GM19099 (cell line): ENCODE measurements around the gene EPDR1.

ENCODE experiments used
- POLR2A ChIP-seq: IDR thresholded peaks from 3 replicates; pipeline ENCODE4 v1.6.1; 2011; ENCODE audit warnings: low read depth; ENCODE audit not compliant: insufficient read length; ENCODE audit errors: extremely low read depth

EPDR1 gene

DNA sequence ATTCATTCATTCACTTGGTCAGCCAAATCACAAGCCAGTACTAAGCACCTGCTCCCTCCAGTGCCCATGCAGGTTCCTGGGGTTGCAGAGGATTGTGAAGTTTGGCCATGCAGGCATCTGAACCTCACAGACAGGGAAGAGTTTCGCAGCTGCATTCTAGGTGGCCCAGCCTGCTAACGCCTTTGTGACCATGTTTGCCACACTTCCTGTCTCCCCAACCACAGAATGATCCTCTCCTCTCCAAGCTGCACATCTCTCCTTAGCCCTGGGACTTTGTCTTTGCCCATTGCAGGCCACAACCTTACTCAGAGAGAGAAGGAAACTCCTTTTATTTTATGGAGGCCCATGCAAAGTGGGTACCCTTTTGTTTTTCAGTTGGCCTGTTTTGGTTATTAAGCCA, 31.8 kb downstream of the EPDR1 start:
- no peak for TF ChIP-seq POLR2A

DNA sequence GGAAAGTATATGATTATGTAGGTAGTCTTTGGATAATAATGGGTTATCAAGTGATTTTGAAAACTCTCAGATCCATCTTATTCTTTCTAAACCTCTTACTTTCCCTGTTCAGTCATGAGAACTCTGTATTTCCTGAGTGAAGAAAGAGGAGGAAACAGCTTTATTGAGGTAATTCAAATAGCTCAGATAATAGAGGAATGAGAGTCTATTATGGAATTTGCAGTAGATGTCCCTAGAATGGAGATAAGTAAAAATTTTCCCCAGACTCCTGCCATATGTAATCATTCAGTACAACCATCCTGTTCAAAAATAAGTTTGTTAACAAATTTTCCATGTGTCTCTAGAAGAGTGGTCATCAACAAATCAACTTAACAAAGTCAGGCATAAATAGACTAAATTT, 36.4 kb downstream of the EPDR1 start:
- no peak for TF ChIP-seq POLR2A

DNA sequence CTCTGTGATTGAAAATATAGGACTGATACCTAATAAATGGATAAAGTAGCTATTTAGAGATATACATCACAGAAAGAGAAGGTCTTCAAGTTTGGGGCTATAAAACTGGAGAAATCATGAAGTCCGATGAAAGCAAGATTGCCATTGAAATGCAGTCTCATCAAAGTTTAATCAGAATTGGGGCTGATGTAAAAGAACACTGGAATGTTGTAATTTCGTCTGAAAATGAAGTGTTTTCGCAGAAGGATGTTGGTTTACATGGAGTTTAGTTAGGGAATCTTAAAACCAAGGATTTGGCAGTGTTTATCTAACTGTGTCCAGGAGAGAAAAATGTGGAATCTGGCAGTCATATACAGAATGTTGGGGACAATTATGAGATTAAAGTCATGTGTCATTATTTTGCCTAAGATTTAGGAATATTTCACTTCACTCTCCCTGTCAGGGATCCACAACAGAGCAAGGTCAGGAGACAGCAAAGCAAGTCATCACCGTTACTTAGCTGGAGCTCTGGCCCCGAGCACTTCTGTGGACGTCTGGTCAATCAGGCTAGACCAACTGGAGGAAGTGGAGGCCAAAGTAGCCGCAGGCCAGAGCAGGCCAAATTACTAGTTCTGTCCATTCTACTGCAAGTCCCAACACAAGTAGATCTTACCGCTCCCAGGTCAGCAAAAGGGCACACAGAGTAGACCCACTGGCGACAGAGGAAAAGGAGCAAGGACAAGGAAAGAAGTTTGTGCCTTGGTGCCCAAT, 37.0 kb downstream of the EPDR1 start:
- no peak for TF ChIP-seq POLR2A

DNA sequence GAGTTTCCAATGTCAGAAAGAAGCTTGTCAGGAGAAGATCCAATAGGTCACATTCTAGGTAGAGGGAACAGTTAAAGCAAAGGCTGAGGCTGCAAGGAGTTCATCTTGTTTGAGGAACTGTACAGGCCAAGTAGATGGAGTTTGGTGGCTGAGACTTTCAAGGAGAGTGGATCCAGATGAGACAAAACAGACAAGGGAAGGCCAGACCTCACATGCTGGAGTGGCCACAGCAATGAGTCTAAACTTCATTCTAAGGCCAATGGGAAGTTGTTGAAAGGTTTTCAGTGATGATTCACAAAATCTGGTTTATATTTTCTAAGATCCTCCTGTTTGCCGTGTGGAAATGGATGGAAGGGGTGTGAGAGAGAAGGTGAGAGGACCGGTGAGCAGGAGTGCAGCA, 40.0 kb downstream of the EPDR1 start:
- TF ChIP-seq POLR2A = no peak

DNA sequence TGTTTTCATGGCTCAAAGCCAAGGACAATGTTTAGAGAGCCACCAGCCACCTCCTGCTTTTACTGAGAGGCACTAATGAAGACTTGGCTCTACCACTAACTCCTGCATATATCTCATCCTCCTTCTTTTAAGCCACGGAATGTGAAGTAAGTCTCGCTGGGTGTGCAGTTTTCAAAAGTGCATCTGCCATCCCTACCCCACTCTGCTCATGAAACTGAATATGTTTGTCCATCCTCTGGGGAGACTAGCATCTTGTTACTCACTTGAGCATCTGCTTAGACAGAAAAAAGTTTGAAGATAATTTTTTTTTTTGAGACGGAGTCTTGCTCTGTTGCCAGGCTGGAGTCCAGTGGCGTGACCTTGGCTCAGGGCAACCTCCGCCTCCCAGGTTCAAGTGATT, 40.8 kb downstream of the EPDR1 start:
- TF ChIP-seq POLR2A = no peak

DNA sequence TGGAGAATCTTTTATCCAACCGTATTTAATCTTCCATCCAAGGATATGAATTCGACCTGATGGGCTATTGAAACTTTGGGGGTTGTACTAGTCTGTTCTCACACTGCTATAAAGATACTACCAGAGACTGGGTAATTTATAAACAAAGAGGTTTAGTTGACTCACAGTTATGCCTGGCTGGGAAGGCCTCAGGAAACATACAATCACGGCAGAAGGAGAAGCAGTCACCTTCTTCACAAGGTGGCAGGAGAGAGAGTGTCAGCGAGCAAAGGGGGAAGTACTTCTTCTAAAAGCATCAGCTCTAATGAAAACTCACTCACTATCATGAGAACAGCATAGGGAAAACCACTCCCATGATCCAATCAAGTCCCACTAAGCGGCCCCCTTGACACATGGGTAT, 43.8 kb downstream of the EPDR1 start:
- no peak for TF ChIP-seq POLR2A

DNA sequence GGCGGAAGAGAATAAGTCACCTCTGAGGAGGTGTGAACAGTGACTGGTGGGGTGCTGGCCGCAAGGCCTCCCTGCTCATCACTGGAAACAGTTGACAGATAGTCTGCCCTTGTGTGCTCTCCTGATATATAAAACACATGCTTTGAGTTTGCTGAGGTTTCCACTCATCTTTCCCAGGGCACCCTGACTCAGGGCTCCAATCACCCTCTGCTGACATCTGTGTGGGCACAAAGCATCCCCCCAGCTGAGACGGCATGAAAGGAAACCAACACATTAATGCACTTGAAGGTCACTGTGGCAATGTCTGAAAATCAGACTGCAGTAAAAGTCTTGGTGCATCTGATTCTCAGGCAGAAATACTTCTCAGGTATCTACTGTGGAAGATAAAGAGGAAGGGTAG, 49.8 kb downstream of the EPDR1 start:
- TF ChIP-seq POLR2A = no peak

DNA sequence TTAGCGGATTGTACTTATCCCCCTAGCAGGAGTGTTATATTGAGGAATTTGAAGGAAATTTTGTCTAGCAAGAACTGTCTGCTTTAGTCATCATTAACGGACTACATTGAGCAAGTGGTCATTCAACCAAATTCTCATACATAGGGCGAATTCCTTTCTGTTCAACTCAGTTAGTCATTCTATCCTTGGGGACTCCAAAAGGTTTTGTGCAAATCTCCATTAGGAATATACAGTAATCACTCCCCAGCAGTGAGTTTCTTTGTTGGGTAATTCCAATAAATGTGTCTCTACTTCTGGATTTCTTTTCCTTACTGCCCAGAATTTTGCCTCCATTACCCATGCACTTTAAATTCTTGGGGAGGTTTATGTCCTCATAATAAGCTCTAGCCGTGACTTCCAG, 51.1 kb downstream of the EPDR1 start:
- no peak for TF ChIP-seq POLR2A

DNA sequence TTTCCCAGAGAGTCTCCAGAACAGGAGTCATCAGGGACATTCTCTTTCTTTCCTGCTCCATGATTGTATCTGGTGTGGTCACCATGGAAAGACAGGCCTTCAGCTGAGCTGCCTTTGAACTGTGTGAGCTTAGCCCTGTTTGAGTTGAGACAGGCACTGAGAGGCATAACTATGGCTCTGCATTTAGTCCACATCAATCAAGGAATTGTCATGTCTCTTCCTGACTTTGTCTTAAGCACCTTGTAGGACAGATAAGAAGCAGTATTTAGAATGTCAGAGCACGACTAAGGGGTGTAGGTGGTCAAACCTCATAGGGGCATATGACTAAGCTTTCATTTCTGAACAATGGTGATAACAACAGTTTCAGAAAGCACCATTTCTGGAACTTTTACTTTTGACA, 53.5 kb downstream of the EPDR1 start:
- TF ChIP-seq POLR2A = no peak

DNA sequence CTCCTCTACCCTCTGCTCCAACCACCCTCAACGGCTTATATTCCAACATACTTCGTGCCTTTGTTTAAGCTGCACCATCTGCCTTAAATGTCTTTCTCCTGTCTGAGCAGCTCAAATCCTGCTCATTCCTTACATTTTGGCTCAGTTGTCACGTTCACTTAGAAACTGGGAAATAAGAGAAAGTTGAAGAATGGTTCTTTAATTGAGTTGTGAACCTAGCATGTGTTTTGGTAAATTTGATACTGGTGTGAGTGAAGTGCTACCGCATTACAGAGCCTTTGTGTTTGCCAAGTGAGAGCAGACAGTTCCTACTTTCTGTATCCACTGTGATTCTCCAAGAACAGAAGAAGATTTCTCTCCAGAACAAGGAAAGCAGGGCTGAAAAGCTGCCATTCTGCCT, 54.3 kb downstream of the EPDR1 start:
- TF ChIP-seq POLR2A = no peak

DNA sequence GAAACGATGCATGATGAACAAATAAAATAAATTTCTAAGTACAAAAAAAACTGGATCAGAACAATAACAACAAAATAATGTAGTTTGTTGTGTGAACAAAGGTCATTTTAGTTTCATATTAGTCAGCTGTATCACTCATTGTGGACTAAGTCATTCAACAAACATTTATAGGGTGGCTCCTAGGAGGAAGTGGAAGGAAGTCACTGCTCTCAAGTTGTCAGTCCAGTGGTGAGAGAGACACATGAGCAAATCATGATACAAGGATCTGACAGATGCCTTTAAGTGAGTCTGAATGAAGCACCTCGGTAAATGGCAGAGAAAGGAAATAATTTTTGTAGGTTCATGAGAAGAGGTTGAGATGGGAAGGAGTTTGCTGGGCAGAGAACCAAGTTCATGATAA, 56.8 kb downstream of the EPDR1 start:
- TF ChIP-seq POLR2A = no peak

DNA sequence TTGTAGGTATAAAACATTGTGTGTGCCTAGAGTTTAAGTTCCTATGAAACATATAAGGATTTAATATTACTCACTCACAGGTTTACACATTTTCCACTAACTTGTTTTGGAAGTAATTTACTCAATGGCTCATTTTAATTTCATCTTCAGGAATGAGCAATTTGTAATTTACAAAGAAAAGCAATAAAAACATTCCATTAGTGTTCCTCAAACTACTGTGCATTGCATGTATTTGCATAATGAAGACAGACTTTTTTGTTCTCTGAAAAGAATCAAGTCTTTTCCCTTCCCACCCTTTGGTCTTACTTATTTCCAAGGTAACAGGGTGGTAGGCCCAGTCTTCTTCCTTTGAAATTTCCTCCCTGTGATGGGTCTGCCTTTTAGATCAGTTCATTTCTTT, 61.2 kb downstream of the EPDR1 start:
- no peak for TF ChIP-seq POLR2A

DNA sequence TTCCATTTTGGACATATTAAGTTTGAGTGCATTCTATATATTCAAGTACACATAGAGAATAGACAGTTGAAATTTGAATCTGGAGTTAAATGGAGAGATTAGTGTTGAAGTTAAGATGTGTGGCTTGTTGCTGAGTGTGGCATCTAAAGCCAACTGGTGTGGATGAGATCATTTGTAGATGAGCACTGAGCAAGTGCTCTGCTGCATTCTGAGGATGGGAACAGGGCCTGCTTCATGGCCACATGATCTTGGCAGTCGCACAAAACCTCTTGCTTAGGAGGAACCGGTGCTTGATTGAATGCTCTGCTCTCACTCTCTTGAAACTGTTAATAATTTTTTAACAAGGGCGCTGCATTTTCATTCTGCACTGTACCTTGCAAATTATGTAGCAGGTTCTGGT, 62.0 kb downstream of the EPDR1 start:
- no peak for TF ChIP-seq POLR2A

DNA sequence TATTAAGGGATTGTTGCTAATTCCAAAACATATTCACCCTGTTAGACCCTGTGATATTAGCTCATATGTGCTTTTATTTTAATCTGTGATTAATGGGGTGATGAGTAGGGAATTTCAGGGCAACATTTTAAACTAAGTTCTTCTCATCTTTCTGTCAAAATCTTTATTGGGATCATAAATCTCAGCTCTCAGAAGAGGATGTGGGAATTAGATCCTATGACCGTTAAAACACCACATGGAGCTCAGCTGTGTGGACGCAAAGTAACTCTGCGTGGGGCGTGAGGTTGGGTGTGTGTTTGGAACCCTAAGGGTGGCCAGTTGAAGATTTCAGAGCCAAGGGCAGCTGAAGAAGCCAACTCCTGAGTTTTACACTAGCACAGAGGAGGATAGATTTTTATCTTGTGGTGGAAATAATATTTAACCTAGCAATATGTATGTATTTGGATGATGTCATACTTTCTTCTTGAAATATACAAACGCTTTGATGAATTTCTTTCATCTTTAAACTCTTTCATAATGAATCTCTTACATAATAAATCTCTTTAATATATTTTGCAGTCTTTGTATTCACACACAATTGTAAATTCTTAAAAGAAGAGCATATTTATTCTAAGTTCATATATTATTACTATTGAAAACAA, 64.4 kb downstream of the EPDR1 start:
- TF ChIP-seq POLR2A = no peak

DNA sequence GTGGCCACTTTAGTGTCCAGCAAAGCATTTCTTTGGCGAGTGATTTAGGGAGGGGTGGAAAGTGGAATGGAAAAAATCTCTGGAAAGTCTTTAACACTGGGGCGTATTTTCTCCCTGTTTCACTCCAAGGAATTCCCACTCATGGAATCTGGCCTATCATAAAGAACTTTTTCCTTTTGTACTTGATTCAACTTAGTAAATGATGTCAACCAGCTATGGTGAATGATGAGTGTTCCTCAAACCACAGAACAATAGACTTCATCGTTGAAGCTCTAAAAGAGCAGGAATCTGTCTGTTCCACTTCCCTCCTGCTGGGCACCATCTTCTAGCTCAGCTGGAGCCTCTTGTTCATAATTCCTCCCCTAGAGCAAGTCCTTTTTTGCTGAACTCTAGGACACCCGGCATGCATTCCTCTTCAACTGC, 66.5 kb downstream of the EPDR1 start:
- no peak for TF ChIP-seq POLR2A

DNA sequence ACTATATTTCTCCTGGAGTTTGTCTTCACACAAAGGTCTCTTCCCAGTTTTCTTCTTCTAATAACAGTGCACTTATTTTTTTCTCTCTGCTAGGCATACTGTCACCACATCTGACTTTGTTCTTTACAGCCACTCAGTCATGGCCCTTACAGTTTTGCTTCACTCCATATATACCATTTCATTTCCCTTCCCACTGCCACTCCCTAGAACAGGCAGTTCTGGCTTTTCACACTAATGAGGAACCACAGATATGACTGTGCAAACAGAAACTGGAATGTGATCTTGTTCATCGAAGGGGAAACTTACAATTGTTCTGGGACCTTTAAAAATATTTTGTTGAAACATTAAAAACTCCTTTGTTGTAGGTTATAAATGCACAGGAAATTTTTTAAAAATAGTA, 67.3 kb downstream of the EPDR1 start:
- TF ChIP-seq POLR2A = no peak

DNA sequence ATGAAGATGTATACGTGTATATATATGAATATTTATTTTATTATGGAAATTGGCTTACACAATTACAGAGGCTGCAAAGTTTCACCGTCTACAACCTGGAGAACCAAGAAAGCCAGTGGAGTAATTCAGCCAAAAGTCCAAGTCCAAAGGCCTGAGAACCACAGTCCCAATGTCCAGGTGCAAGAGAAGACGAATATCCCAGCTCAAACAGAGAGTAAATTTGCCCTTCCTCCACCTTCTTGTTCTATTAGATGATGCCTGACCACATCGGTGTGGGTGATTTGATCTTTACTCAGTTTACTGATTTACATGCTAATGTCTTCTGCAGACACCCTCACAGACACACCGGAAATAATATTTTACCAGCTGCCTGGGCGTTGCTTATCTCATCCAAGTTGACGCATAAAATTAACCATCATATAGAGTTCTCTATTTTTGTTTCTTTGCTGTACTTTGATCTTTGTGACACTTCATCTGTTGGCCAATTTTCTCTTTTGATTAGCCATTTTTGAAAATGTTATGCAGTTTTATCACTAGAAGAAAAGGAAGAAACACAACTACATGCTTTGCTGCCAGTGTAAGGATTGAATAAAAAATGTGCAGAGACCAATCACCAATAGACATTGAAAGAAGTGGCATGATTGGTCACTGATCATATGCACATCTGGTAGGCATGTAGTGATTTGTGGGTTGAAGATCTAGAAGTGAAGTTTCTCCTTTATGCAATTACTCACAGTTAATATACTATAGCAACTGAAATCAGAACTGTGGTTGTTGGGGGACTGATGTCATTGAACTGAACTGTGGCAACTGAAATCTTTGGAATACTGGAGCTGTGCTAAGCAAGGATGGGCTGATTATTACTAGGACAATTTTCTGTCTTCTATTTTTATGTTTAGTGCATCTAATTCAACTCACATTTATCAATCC, 68.5 kb downstream of the EPDR1 start:
- no peak for TF ChIP-seq POLR2A

DNA sequence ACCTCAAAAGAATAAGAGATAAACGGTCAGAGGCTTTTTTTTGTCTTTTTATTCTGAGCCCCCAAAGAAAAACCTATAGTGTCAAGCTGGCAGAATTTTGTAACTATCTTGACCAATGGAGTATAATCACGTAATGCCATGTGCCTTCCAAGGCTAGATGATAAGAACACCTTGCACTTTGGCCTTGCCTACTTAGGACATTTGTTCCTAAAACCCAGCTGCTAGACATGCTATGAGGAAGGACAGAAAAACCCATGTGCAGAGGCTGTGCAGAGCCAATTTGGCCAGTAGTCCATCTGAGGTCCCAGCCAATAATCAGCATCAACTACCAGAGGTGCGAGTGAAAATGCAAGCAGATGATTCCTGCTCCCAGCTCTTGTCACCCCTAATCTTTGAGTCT, 69.9 kb downstream of the EPDR1 start:
- TF ChIP-seq POLR2A = no peak
